ENCODE data around the gene CD7.
A peak's percentile ranks its signal among the peaks of the same experiment; 100 is the strongest.

The CD7 gene

DNA sequence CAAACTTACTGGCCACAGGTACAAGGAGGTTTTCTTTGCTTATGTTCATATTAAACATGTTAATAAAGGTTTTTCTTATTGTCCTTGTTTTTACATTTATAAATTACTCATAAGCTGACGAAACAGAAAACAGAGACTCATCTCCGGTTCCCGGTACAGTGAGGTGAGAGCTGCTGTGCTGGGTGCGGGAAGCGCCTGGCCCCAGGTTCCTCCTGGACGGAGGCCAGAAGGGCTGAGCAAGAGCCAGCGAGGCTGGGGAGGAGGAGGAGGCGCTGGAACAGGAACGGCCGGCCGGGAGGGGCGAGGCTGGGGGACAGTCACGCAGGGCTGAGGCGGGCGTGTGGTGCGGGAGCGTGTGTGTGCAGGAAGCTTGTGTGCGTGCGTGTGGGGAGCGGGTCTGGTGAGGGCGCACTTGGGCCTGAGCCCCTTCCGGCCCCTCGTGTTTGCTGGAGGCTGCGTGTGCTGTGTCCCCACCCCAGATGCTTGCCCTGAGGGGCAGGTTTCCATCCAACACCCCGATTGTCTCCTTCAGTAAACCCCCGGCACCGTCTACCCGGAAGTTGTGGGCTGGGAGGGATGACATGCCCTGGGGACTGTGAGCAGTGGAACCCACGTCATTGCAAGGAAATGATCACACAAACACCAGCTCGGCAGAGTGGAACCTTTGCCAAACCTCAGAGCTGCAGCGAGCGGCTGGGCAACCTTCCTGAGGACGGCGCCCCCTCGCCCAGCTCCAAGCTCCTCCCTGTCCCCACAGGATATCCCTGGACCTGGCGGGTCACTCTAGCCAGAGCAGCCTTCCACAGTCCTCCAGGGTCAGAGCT, 19.5 kb downstream of the CD7 start:
- DNase-seq, result peak; percentile 96

DNA sequence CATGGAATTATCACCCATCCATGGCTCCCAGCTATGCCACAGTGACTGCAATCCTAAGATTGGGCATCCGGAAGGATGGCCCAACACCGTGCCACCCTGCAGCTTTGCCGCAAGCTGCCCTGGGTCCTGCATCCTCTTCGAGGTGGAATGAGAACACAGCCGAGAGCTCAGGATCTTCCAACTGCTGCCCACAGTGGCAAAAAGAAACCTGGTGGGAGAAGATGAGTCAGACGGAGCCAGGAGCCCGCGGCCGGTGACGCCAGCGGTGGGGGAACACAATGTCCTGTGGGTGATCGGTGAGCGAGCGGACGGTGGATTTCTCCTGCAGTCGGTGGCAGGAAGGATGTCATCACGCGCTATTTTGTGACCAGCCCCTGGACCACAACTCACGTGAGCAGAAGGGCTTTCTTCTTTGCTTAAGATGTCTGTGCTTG, 20.1 kb downstream of the CD7 start:
- peak; percentile 90 for DNase-seq

DNA sequence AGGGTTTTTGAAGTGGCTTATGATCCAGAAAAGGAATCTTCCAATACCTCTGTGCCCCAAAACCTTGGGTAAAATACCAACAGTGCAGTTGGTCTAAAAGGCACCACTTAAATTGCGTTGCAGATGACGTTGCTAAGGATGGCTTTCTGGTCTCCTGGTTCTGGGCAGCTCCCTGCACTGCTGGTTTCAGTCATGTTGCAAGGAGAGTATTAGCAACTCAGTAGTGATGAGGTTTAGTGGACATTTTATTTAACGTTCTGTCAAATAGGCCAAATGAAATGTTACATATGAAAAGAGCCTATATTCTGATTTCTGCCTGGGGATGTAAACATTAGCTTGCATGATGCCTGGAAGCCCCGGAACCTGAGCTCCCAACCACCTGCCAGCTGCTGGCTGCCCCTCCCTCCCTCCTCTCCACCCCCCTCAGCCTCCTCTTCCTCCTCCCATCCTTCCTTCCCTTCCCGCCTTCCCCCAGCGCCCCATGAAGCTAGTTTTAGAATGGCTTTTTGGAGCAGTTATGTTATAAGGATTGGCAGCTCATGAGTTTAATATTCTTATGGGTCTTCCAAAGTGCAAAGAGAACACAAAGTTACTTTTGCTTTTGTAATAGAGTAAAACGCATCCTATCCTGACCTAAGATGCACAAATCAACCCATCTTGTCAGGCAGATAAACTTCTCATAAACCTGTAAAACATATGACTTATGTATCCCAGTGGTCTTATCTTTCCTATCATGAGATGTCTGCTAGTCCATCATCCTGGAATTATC, 20.7 kb downstream of the CD7 start:
- no peak for DNase-seq

DNA sequence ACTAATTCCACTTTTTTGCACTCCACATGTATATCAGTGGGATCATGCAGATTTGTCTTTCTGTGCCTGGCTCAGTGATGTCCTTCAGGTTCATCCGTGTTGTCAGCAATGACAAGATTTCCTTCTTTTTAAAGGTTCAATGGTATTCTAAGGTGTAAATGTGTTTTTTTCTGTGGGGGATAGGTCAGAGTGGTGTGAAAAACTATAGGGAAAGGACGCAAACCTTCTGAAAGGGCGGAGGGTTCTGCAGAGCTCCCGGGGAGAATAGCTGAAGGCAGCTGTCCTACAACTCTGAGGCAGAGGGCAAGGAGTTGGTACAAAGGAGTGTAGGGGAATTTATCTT, 22.0 kb downstream of the CD7 start:
- no peak for DNase-seq

DNA sequence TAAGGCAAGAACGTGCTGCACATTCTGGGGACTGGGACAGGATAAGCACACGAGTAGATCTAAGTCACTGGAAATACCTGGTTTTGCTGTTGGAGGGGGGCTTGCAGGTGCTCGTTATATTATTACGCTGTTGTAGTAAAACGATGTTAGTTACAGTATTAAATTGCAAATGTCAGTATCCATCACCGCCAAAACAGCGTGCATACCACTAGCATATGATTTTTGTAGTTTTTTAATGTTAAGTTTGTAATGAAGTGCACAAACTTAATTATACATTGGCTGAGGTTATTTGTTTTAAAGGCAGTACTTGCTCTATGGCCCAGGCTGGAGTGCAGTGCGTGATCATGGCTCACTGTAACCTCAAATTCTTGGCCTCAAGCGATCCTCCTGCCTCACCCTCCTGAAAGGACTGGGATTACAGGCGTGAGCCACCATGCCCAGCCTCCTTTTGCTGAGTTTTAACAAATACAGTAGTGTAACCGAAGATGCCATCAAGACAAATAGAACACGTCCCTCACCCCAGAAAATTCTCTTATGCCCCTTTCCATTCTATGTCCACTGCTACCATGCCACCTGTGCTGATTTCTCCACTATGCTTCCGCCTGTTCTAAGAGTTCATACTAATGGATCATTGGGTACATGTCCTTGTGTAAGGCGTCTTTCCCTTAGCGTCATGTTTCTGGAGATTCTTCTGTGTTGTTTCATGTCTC, 23.2 kb downstream of the CD7 start:
- no peak for DNase-seq

DNA sequence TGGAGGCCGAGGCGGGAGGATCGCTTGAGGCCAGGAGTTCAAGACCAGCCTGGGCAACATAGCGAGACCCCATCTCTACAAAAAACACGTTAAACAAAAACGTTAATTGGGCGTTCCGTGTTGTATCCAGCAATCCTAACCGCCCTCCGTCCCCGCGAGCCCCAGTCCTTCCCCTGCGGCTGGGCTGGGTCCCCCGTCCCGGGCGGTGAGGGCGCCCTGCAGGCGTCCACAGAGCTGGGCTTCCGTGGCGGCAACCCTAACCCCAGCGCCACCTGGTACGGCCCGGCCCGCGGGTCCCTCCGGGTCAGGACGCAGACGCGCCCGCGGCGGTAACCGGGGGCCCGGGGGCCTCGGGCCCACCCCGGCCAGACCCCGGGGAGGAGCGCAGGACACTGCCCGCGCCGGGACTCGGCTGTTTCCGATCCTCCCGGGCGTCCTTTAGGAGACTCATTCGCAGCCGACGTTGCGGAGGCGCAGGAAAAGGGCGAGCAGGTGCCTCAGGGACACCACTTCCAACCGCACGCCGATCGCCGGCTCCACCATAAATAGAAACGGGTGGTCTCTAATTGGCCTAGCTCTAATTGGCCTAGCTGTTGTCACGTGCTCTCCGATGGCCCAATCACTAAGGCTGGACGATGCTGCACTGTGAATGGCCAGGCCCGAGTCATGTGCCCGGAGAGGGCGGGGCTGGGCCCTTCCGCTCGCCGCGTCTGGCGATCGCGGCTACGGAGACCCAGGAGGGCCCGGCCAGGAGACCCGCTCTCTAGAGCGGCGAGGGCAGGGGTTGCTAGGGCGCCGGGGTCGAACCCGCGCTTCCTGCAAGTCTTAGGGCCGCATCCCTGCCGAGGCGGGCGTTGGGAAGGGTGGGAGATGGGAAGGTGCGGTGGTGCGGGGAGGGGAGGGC, 24.9 kb downstream of the CD7 start:
- peak; percentile 97 for DNase-seq

DNA sequence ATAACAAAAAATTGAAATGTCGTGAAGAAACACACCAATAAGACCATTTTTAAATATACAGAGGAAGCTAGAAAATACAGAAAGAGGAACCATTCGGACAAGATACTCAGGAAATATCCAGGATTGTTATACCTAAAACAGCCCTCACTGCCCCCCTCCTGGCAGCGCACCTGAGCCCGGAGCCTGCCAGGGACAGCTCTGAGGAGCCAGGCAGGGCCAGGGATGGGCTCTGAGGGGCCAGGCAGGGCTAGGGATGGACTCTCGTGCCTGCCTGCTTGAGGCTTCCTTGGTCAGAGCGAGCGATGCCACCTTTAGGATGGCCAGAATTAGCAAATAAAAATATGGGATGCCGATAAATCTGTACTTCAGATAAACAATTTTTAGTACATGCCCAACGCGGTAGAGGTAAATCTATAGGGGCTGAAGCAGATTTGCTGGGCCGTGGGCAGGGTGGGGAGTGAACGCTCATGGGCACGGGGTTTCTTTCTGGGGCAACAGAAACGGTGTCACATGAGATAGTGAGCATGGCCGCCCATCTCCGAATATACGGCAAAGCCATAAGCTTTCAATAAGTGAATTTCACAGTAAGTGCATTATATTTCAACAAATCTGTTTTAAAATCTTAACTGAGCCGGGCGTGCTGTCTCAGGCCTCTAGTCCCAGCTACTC, 25.7 kb downstream of the CD7 start:
- DNase-seq, result no peak

DNA sequence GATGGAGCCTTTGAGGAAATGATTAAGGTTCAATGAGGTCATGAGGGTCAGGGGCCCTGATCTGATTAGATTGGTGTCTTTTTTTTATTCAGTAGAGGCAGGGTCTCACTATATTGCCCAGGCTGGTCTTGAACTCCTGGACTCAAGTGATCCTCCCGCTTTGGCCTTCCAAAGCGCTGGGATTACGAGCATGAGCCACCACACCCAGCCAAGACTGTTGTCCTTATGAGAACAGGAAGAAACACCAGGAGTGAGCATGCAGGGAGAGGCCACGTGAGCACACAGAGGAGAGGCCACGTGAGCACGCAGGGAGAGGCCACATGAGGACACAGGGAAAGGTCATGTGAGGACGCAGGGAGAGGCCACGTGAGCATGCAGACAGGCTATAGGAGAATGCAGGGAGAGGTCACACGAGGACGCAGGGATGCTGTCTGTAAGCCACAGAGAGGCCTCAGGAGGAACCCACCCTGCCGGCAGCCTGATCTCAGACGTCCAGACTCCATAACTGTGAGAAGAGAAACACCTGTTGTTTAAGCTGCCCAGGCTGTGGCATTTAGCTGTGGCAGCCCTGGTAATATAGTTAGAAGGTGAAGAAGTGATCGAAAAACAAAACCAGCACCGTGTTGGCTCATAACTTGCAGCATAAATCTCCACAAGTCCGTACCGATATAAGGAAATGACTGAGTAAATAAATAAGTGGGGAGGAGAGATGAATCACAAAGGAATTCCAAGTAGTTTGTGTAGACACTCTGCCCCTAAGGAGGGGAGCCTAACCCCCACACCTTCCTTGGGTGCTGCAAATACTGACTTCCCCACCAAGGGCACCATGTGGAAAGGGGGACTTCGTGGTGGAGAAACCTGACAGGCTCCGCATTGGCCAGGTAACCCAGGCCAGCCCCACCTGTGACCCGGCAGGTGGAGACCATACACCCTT, 29.3 kb downstream of the CD7 start:
- peak; percentile 40 for DNase-seq

DNA sequence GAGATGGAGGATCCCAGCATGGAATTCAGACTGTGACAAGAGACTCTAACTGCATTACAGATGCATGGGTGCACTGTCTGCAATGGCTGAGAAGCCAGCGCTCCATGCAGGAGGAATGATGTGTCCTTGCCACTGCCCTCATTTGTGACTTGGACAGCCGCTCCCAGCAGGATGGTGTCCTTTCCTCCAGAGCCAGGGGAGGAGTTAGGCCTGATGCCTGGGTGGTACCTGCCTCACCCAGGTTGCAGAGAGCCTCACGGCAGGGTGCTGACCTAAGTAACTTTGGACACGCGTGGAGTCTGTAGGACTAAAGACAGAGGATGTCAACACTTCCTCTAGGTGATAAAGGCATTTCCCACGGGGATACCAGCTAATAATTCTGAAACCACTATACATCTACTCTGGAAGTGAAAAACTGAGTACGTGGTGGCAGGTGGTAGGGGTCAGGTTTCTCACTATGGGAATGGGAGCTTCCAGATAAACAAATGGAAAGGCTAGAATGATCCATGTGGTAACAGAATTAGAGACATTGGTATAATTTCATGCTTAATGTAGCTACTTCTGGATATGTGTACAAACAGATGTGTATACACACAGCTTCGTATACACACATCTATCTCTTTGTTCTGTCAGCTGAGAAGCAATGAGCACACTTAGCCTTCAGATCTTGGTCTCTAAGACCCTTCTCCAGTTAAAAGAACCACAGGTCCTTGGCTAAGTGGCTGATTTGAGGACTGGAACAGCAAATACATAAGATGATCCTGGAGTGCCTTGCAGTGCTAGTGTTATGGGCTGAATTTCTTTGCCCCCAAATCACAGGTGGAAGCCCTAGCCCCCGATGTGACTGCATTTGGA, 30.2 kb downstream of the CD7 start:
- DNase-seq, result no peak

DNA sequence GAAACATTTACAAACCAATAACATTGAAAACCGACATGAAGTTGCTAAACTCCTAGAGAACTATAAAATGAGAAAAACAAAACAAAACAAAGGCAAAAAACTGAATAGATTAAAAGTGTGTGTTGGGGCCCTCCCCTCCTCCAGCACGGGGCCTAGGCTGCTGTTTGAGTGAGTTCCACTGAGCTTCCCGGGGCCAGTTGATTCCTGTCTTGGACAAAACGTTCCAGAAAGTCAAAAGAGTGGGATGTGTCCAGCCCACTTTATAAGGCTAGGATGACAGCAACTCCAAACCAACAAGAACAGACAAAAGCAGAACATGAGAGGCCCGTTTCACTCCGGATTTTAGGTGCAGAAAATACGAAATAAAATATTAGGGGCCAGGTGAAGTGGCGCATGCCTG, 32.3 kb downstream of the CD7 start:
- no peak for DNase-seq

DNA sequence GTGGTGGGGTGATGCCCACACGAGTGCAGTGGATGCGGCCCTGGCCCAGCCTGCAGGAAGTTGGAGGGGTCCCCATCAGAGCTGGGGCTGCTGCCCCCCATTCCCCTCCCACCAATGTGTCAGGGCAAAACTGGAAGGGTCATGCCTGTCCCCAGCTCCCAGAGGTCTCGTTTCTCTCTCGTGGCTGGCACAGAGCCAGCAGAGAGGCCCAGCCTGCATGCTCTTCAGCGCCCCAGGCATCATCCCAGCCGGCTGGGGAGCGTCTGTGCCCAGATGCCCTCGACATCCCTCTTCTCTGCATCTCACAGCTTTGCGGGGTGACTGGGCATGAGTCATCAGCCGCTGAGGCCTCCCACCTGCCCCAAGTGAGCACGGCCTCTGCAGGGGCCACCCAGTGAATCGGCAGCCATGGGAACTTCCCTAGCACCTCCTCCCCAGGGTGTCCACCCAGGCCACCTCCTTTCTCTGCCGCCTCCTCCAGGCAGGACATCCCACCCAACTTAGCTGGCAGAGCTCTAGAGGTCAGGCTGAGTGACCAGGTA, 34.1 kb downstream of the CD7 start:
- DNase-seq, result peak; percentile 64

DNA sequence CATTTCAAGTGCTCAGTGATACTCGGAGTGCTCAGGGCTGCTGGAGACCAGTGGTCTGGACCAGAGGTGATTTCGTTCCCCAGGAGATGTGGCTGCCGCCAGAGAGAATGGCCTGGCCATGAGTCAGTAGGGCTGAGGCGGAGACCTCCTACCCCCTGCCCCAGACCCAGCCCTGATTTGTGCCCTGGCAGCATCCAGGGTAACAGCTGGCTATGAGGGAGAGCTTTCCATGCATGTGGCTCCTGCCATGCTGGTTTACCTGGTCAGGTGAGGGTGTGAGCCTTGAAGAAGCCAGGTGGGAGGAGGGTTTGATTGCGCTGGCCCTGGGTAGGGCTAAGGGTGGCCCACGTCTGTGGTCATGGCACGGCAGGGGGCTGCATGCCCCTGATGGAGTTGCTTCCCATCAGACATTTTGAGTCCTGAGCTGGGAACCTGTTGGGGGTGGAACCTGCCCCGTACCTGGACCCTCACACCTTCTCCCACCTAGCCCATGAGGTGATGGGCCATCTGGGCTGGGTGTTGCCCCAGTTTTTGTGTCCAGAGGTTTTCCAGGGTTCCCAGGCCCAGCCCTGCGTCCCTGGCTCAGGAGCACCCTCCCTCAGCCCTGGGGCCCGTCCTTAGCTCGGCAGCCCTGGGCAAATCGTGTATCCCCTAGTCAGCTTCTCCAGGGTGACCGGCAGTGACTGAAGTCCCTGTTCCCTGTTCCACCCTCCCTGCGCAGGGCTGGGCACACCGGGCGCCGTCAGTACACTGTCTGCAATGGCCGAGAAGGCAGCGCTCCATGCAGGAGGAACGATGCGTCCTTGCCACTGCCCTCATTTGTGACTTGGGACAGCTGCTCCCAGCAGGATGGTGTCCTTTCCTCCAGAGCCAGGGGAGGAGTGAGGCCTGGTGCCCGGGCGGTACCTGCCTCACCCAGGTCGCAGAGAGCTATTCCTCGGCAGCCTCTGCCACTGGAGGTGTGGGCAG, 34.9 kb downstream of the CD7 start:
- DNase-seq, result no peak

DNA sequence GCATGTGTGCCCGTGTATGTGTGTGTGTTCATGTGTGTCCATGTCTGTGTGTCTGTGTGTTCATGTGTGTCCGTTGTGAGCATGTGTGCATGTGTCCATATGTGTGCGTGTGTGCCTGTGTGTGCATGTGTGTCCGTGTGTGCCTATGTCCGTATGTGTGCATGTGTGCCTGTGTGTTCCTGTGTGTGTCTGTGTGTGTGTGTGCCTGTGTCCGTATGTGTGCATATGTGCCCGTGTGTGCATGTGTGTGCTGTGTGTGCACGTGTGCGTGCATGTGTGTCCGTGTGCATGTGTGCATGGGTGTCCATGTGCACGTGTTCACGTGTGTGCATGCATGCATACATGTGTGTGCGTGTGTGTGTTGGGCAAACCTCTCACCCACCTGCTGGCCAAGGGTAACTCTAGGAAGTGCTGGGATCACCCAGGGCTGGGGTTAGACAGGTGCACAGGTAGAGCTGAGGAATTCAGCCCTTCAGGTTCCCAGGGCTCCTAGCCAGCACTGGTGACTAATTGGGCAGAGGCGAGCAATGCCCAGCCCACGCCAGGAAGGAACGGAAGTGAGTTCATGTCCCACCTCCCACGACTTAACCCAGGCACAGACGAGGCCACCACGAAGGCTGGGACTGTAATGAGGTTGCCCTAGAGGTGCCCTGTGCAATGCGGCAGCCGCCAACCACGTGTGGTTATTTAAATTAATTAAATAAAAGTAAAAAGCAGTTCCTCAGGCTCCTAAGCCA, 35.7 kb downstream of the CD7 start:
- no peak for DNase-seq

DNA sequence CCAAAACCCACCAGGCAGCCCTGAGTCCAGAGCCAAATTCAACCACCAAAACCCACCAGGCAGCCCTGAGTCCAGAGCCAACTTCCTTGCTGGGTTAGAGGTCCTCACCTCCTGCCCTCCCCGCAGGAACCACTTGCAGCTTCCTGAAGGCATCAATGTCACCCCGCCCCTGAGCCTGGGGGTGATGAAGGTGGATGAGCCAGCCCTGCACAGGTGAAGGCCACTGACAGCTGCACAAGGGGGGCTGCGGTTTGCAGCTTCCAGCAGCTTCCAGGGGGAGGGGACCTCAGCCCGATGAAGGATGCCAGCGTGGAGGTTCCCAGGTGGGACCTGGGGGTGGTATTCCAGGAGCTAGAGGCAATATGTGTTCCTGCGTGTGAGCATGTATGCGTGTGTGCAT, 36.3 kb downstream of the CD7 start:
- no peak for DNase-seq

DNA sequence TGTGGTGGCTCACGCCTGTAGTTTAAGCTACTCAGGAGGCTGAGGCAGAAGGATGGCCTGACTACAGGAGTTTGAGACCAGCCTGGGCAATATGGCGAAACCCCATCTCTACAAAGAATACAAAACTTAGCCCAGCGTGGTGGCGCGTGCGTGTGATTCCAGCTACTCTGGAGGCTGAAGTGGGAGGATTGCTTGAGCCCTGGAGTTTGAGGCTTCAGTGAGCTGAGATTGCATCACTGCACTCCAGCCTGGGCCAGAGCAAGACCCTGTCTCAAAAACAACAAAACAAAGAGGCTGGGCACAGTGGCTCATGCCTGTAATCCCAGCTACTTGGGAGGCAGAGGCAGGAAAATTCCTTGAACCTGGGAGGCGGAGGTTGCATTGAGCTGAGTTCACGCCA, 36.9 kb downstream of the CD7 start:
- DNase-seq, result no peak

DNA sequence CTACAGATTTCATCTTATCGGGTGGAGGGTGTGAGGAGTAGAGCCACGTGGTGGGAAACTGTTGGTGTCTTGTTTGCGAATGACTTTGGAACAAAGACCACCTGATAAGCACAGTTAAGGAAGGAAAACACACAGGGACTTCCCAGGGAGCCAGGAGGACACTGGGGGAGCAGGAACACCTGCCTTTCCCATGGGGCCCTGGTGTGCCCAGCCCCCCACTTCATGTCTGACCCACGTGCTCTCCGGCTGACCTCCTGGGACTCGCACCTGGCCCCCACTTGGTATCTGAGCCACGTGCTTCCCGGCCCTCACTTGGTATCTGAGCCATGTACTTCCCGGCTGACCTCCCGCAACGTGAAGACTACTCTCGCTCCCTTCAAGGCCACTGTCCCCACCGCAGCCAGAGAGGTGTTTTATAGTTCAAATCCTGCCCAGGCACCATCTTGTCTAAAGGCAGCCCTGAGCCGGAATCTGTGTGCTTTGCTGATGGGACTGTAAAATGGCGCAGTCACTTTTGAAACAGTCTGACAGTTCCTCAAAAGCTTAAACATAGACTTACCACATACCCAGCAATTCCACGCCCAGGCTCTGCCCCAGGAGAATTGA, 38.5 kb downstream of the CD7 start:
- no peak for DNase-seq

DNA sequence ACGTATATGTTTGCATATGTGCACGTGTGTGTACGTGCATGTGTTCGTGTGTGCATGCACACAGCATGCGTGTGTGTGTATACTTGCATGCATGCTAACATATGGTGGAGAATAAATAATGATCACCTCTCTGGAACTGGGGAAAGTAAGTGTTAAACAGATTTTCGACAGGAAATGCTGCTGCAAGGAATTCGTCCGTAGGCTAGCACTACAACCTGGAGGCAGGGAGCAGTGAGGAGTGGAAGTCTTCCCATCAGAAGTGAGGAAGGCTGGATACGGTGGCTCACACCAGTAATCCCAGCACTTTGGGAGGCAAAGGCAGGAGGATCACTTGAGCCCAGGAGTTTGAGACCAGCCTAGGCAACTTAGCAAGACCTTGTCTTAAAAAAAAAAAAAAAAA, 39.1 kb downstream of the CD7 start:
- no peak for DNase-seq
